ENCODE measurements around the gene ANXA9. TPM values are rescaled to one million over a fixed set of nuclear protein-coding genes. Genes with fewer than 3 reads are reported as not detected.

ANXA9 gene
- total RNA-seq, 1 donor from 2014 or later = 0.49 TPM

- no peaks in the 10 kb centered on the region for H3K27me3 ChIP-seq
- peaks cover 9% of the 10 kb centered on the region for H3K4me1 ChIP-seq
- no peak overlapping the region for H3K4me3 ChIP-seq
- no peak for DNase-seq (ENCODE audit: extremely low spot score in 2 of 2)
- intact Hi-C loops (cut with DNase I) = loop anchor here (5.0 kb wide), 1 partner anchor 131 kb away; the partner anchor contains the start of gene TNFAIP8L2
- H3K36me3 ChIP-seq = peaks cover 0 to 43% of the 10 kb centered on the region in 2 donors
- TF ChIP-seq POLR2AphosphoS5 (IDR thresholded peaks at IDR 0.05; ENCODE audit: insufficient read depth in 1 of 2, low read depth in 1 of 2) = no peak
- no peak for TF ChIP-seq CTCF (IDR thresholded peaks at IDR 0.05)
- TF ChIP-seq POLR2A (IDR thresholded peaks at IDR 0.05) = no peak
- no peaks in the 10 kb centered on the region for H3K9me3 ChIP-seq
- no peak overlapping the region for H3K27ac ChIP-seq
Observed at GRCh38 chr1:151026460-151026859, 44.4 kb downstream of the ANXA9 start.

- H3K4me3 ChIP-seq = no peak overlapping the region
- intact Hi-C loops (cut with DNase I) = no loop called here
- H3K4me1 ChIP-seq = no peaks in the 10 kb centered on the region
- H3K27ac ChIP-seq = no peak overlapping the region
- DNase-seq (ENCODE audit: extremely low spot score in 2 of 2) = no peak
- no peak for TF ChIP-seq POLR2A (IDR thresholded peaks at IDR 0.05)
- TF ChIP-seq CTCF (IDR thresholded peaks at IDR 0.05) = no peak
- no peaks in the 10 kb centered on the region for H3K9me3 ChIP-seq
- no peaks in the 10 kb centered on the region for H3K27me3 ChIP-seq
- peaks cover 0 to 42% of the 10 kb centered on the region in 2 donors for H3K36me3 ChIP-seq
Observed at GRCh38 chr1:151032164-151032563, 50.1 kb downstream of the ANXA9 start.

GRCh38 chr1:151035167-151035566 is 53.1 kb downstream of the ANXA9 start:
- H3K36me3 ChIP-seq = peaks cover 0 to 33% of the 10 kb centered on the region in 2 donors
- intact Hi-C loops (cut with DNase I) = no loop called here

GRCh38 chr1:151036356-151036755 is 54.3 kb downstream of the ANXA9 start, which contains the start of gene BNIPL:
Gene BNIPL, plus strand, starts transcription at chr1:151036586. Its CDS starts 140 bp downstream, at chr1:151036726.
- intact Hi-C loops (cut with DNase I) = no loop called here
- Histone ChIP-seq H3K27me3 (no peaks in the 10 kb centered on the region), H3K9me3 (no peaks in the 10 kb centered on the region), H3K36me3 (peaks cover 0 to 22% of the 10 kb centered on the region in 2 donors), H3K4me1 (no peaks in the 10 kb centered on the region), H3K4me3 (peak within 1 kb of the TSS in 1 of 2 donors; percentile 24), H3K27ac (peak within 1 kb of the TSS; percentile 24)
- DNase-seq (ENCODE audit: extremely low spot score in 2 of 2) = no peak
- peak in 1 of 2 donors; percentile 49 for TF ChIP-seq POLR2AphosphoS5 (IDR thresholded peaks at IDR 0.05; ENCODE audit: insufficient read depth in 1 of 2, low read depth in 1 of 2)
- no peak for TF ChIP-seq POLR2A (IDR thresholded peaks at IDR 0.05)

More at GRCh38 chr1:151035167-151035566, 53.1 kb downstream of the ANXA9 start:
- TF ChIP-seq POLR2AphosphoS5 (IDR thresholded peaks at IDR 0.05; ENCODE audit: insufficient read depth in 1 of 2, low read depth in 1 of 2) = no peak
- TF ChIP-seq CTCF (IDR thresholded peaks at IDR 0.05) = no peak
- Histone ChIP-seq H3K9me3 (no peaks in the 10 kb centered on the region), H3K4me1 (no peaks in the 10 kb centered on the region), H3K27ac (no peak overlapping the region), H3K4me3 (no peak overlapping the region), H3K27me3 (no peaks in the 10 kb centered on the region)
- DNase-seq (ENCODE audit: extremely low spot score in 2 of 2) = no peak

GRCh38 chr1:151037032-151037431 is 54.9 kb downstream of the ANXA9 start:
- peak overlapping the region in 1 of 2 donors; percentile 24 for H3K4me3 ChIP-seq

More at GRCh38 chr1:151037032-151037431, 54.9 kb downstream of the ANXA9 start:
- Histone ChIP-seq H3K9me3 (no peaks in the 10 kb centered on the region), H3K4me1 (no peaks in the 10 kb centered on the region), H3K27ac (peak overlapping the region; percentile 24), H3K27me3 (no peaks in the 10 kb centered on the region), H3K36me3 (peaks cover 0 to 15% of the 10 kb centered on the region in 2 donors)
- DNase-seq (ENCODE audit: extremely low spot score in 2 of 2) = no peak
- intact Hi-C loops (cut with DNase I) = no loop called here
- TF ChIP-seq POLR2A (IDR thresholded peaks at IDR 0.05) (no peak), POLR2AphosphoS5 (IDR thresholded peaks at IDR 0.05; ENCODE audit: insufficient read depth in 1 of 2, low read depth in 1 of 2) (no peak), CTCF (IDR thresholded peaks at IDR 0.05) (no peak)
